NCI-H2107 (cell line): ENCODE results near the gene TMOD2.

Experiments used
- DNase-seq: peaks from one replicate; lab custom pipeline; 2025; lab: John Stamatoyannopoulos, UW

The TMOD2 gene

DNA sequence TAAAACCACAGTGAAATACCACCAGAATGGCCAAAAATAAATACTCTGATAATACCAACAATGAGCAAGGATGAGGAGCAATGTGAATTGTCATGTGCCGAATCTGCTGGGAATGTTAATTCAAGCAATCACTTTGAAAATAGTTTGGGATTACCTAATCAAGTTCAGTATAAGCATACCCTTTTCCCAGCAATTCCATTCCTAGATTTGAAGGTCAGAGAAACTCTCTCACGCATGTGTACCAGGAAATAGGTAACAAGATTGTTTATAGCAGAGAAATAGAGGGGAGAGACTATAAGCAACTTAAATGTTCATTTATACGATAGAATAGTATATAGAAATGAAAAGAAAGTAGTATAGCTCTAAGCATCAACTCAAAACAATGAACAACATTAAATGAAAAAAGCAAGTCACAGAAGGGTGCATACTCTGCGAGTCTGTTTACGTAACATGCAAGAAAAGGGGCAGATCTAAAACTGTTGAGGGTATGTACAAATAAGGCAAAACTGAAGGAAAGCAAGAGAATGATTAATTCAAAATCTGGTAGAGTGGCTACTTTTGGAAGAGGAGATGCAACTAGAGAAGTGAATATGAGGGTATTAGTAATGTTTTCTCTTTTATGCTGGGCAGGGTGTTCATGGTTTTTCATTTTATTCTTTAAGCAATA lies 105.5 kb downstream of the TMOD2 start:
- no peak for DNase-seq

GRCh38 chr15:51861557-51862359 lies 110.4 kb downstream of the TMOD2 start:
- no peak for DNase-seq

- DNase-seq: no peak
Measured at GRCh38 chr15:51863131-51863530, 111.7 kb downstream of the TMOD2 start.

DNA sequence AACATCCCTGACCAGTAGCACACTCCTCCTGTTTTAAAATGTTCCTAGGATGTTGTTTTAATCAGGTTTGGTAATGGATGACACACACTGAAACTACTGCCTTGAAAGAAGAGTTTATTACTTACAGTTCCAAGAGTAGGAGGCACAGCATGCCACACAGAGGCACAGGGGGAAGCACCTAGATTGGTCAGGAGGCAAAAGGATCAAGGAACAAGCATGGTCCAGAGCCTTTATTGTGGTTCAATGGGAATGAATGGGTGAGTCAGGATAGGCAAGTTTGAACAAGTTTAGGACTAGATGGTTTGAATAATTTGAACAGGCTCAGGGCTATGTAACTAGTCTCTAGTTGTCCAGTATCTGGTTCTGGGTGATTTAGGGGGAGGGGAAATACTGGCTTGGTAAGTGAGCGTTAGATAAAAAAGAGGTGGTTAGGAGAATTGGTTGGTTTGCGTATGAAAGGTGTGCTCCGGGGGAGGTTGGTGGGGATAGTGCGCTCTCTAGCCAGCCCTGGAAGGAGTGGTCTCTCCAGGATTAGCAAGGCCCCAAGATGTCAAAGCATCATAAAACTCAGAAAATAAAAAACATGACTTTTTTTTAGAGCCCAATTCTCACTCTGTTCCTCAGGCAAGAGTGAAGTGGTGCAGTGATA lies 113.1 kb downstream of the TMOD2 start:
- no peak for DNase-seq

DNA sequence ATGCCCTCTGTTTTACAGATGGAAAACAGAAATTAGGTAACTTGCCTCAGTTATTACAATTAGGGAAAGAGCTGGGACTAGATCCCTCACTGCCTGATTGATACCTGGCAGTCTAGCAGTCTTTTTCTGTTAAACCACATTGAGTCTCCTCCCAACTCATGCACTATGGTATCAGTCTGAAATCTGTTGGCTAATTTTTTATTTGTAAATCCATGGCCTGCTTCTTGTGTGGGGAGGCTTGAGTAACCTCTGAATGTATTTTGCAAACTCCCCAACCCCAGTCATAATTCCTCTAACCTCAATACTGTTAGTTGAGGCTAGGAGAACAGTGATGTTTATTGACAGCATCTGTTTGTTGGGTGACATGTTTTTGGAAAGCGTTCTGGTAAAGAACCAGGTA lies 113.9 kb downstream of the TMOD2 start:
- DNase-seq: no peak
